SU-DHL-6 (cell line): ENCODE measurements around the gene GAS7.

Experiments
- CTCF ChIP-seq: fragments of 200-600 bp; sonication (generic); IDR thresholded peaks from one replicate; pipeline ENCODE4 v1.5.1; 2017; ENCODE audit warnings: antibody characterized with exemption, mild to moderate bottlenecking, low read length, moderate library complexity; ENCODE audit not compliant: insufficient read depth, poor library complexity, severe bottlenecking
- EZH2phosphoT487 ChIP-seq: fragments of 200-600 bp; sonication (generic), shearing (Covaris generic); conservative IDR thresholded peaks from 2 replicates; pipeline ENCODE4 v1.6.1; 2018; ENCODE audit warnings: mild to moderate bottlenecking, antibody characterized with exemption, low read length, moderate library complexity, mixed read lengths

DNA sequence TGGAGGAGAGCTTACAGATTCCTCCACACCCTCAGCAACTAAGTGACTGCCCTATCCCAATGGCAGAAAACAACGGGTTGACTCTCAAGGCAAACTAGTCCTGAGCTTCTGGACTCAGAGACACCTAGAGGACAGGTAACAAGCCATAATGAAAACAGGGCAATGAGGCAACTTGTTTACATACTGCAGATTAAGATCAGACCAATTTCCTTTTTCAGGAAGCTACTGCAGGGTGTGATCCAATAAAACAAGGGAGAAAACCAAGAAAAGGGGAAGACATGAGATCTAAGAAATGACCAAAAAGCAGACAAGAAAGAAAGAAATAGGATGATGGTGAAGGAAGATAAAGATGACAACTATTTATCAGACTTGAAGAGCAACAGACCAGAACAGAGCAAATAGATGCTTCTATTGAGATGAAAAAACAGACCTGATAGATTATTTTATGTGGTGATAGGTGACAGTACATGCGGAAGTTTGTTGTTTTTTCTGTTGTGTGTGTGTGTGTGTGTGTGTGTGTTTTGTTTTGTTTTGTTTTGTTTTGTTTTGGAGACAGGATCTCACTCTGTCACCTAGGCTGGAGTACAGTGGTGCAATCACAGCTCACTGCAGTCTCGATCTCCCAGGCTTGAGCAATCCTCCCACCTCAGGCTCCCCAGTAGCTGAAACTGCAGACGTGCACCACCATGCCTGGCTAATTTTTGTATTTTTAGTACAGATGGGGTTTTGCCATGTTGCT, 120.7 kb downstream of the GAS7 start:
- TF ChIP-seq CTCF = no peak
- TF ChIP-seq EZH2phosphoT487 = no peak
